ENCODE measurements around the gene KRT6C.

DNA sequence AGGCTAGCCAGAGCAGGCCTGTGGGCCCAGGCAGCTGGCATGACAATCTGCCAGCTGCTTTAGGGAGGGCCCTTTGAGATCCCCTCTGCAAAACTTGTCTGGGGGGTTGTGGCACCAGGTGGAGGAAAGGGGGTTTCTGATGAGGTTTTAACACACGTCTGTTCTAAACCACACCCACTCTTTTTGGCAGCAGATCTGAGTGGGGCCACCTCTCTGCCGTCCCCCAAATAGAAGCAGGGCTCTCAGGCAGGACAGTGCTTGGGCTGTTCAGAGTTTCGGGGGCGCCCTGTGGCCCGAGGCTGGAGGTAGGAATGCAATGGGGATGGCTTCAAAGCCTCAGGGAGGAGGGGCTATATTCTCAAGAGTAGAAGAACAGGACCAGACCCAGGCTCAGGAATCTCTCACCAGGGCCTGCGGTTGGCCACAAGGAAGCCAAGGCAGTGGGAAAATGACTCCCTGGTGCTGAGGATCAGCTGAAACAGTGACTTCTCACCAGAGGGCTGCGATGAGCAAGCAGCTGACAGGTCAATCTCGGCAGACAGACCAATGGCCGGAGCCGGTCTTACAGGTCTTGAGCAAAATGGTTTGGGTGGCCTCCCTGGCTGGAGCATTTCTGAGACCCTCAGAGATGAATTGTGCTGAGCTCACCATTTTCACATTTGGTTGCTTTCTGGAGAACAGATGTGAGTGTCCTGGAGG is 48.1 kb upstream of the KRT6C start:
- TF ChIP-seq, protein P1, sequence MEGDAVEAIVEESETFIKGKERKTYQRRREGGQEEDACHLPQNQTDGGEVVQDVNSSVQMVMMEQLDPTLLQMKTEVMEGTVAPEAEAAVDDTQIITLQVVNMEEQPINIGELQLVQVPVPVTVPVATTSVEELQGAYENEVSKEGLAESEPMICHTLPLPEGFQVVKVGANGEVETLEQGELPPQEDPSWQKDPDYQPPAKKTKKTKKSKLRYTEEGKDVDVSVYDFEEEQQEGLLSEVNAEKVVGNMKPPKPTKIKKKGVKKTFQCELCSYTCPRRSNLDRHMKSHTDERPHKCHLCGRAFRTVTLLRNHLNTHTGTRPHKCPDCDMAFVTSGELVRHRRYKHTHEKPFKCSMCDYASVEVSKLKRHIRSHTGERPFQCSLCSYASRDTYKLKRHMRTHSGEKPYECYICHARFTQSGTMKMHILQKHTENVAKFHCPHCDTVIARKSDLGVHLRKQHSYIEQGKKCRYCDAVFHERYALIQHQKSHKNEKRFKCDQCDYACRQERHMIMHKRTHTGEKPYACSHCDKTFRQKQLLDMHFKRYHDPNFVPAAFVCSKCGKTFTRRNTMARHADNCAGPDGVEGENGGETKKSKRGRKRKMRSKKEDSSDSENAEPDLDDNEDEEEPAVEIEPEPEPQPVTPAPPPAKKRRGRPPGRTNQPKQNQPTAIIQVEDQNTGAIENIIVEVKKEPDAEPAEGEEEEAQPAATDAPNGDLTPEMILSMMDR (tag by site-specific recombination; IDR thresholded peaks at IDR 0.05), result no peak
- TF ChIP-seq ZNF133 (tag by site-specific recombination; IDR thresholded peaks at IDR 0.05), result no peak
- no peak for TF ChIP-seq ZNF510 (tag by site-specific recombination; IDR thresholded peaks at IDR 0.05; ENCODE audit: insufficient replicate concordance)
- no peak for TF ChIP-seq ZNF10 (tag by site-specific recombination; IDR thresholded peaks at IDR 0.05)
- TF ChIP-seq ZNF561 (tag by site-specific recombination; IDR thresholded peaks at IDR 0.05; ENCODE audit: borderline replicate concordance), result no peak
- TF ChIP-seq, protein P2, sequence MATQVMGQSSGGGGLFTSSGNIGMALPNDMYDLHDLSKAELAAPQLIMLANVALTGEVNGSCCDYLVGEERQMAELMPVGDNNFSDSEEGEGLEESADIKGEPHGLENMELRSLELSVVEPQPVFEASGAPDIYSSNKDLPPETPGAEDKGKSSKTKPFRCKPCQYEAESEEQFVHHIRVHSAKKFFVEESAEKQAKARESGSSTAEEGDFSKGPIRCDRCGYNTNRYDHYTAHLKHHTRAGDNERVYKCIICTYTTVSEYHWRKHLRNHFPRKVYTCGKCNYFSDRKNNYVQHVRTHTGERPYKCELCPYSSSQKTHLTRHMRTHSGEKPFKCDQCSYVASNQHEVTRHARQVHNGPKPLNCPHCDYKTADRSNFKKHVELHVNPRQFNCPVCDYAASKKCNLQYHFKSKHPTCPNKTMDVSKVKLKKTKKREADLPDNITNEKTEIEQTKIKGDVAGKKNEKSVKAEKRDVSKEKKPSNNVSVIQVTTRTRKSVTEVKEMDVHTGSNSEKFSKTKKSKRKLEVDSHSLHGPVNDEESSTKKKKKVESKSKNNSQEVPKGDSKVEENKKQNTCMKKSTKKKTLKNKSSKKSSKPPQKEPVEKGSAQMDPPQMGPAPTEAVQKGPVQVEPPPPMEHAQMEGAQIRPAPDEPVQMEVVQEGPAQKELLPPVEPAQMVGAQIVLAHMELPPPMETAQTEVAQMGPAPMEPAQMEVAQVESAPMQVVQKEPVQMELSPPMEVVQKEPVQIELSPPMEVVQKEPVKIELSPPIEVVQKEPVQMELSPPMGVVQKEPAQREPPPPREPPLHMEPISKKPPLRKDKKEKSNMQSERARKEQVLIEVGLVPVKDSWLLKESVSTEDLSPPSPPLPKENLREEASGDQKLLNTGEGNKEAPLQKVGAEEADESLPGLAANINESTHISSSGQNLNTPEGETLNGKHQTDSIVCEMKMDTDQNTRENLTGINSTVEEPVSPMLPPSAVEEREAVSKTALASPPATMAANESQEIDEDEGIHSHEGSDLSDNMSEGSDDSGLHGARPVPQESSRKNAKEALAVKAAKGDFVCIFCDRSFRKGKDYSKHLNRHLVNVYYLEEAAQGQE (tag by site-specific recombination; IDR thresholded peaks at IDR 0.05), result no peak
- TF ChIP-seq, protein P3, sequence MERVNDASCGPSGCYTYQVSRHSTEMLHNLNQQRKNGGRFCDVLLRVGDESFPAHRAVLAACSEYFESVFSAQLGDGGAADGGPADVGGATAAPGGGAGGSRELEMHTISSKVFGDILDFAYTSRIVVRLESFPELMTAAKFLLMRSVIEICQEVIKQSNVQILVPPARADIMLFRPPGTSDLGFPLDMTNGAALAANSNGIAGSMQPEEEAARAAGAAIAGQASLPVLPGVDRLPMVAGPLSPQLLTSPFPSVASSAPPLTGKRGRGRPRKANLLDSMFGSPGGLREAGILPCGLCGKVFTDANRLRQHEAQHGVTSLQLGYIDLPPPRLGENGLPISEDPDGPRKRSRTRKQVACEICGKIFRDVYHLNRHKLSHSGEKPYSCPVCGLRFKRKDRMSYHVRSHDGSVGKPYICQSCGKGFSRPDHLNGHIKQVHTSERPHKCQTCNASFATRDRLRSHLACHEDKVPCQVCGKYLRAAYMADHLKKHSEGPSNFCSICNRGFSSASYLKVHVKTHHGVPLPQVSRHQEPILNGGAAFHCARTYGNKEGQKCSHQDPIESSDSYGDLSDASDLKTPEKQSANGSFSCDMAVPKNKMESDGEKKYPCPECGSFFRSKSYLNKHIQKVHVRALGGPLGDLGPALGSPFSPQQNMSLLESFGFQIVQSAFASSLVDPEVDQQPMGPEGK (tag by site-specific recombination; IDR thresholded peaks at IDR 0.05), result no peak
- TF ChIP-seq, protein P4, sequence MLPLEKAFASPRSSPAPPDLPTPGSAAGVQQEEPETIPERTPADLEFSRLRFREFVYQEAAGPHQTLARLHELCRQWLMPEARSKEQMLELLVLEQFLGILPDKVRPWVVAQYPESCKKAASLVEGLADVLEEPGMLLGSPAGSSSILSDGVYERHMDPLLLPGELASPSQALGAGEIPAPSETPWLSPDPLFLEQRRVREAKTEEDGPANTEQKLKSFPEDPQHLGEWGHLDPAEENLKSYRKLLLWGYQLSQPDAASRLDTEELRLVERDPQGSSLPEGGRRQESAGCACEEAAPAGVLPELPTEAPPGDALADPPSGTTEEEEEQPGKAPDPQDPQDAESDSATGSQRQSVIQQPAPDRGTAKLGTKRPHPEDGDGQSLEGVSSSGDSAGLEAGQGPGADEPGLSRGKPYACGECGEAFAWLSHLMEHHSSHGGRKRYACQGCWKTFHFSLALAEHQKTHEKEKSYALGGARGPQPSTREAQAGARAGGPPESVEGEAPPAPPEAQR (tag by site-specific recombination; IDR thresholded peaks at IDR 0.05), result no peak
- no peak for TF ChIP-seq ZNF629 (tag by site-specific recombination; IDR thresholded peaks at IDR 0.05)
- TF ChIP-seq FEZF1 (tag by site-specific recombination; IDR thresholded peaks at IDR 0.05), result no peak
- TF ChIP-seq, protein P5, sequence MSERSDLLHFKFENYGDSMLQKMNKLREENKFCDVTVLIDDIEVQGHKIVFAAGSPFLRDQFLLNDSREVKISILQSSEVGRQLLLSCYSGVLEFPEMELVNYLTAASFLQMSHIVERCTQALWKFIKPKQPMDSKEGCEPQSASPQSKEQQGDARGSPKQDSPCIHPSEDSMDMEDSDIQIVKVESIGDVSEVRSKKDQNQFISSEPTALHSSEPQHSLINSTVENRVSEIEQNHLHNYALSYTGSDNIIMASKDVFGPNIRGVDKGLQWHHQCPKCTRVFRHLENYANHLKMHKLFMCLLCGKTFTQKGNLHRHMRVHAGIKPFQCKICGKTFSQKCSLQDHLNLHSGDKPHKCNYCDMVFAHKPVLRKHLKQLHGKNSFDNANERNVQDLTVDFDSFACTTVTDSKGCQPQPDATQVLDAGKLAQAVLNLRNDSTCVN (tag by site-specific recombination; optimal IDR thresholded peaks at IDR 0.05), result no peak

Data from HEK293 (cell line).